Stimulated activated CD8-positive, alpha-beta memory T cell treated with anti-CD3 and anti-CD28 coated beads, Interleukin-12 subunit alpha, Interleukin-12 subunit beta, amount 100 ng/mL, for 1 hour (primary cell): ENCODE results near the gene TET2.

Experiments
- DNase-seq: peaks from one replicate; pipeline ENCODE4 v3.0.0-alpha.2; 2020; ENCODE audit warnings: low read depth

The TET2 gene

DNA sequence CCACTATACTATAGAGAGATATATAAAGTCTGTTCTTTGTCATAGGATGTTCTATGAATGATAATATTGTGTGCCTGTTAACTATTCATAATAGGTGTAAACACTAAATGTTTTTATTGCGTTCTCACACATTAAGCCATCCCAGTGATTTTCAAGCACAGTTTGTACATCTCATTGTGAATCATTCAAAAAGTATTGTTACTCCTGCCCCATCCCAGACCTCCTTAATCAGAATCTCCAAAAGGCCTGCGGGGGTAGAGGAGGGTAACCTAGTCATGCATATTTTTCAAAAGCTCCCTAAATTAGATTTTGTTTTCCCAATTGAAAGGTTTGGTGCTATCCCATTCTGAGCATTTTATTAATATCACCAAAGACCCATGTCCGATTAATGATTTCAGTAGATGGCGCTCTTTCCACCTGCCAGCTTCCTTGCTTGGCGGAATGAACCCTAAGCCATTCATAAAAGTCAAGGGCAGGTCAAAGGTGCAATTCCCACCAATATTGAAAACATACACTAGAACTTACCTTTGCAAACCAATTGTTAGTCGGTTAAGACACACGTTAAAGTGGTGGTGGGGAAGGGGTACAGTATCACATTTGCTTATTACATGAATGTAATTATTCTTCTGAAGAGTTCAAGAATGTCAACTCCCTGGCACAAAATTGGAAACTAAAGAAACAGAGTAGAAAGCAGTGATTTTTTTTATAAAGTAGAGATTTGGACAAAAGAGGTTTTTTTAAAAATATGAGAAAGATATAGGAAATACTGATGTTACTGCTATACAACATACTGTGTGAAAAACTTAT lies 5.8 kb upstream of the TET2 start:
- DNase-seq: peak; percentile 20

DNA sequence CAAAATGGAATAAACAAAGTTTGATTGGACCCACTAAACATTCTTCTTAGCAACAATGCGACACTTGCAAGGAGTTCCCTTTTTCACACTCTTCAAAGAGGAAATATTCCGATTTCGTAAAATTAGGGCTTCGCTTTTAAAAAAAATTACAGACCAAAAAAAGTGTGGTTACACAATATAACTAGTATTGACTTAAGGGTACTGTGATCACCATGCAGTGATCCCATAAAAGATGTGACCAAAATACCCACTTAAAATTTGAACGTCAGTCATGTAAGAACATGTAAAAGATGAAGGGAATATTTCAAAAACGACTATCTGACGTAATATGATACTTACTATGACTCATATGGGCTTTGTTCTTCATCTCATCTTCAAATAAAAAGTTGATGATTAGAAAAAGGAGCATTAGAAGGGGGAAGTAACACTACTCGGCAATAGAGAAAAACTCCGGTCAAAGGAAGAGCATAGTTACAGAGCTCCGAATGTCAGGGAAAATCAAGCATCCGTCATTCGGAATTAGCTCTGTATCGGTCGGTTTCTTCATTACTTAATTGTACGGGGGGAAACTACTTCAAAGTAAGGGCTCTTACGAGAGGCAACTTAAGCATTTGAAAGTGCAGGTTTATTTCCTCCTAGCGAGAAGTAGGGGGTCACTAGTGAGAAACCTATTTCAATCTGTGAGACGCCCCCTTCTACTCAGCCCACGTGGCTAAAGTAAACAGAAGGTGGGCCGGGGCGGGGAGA lies 1.3 kb upstream of the TET2 start:
- no peak for DNase-seq

DNA sequence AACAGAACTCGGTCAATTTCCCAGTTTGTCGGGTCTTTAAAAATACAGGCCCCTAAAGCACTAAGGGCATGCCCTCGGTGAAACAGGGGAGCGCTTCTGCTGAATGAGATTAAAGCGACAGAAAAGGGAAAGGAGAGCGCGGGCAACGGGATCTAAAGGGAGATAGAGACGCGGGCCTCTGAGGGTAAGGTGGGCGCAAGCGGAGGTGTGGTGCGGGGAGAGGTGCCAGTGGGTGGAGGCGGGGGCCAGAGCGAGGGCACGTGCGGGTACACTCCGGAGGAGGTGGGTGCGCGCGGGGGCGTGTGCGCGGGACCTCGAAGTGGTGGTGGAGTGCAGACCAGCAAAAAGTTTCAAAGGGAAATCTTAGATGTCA lies 787 bp upstream of the TET2 start:
- peak; percentile 9 for DNase-seq

DNA sequence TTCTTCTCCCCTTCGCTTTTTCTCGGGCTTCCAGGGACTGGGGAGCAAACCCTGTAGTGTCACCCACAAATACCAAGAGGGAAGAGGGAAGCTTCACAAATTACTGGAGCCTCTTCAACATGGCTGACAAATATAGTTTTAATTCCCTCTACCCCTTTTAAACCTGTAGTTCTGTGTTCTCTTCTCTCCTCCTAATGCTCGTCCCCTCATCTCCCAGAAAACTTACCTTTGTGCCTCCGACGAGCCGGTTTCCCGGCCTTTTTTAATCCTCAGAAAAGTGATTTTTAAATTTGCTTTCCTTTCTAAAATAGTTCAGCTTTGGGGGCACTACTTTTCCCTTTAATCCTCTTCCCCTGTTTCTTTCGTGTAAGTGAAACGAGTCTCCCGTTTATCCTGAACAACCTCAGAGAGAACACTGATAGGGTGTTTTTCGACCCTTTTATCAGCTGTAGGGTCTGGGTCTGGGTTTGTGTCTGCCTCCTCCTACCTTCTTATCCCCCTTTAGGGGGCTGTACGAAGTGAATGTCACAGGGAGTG lies 408 bp downstream of the TET2 start:
- DNase-seq: no peak

DNA sequence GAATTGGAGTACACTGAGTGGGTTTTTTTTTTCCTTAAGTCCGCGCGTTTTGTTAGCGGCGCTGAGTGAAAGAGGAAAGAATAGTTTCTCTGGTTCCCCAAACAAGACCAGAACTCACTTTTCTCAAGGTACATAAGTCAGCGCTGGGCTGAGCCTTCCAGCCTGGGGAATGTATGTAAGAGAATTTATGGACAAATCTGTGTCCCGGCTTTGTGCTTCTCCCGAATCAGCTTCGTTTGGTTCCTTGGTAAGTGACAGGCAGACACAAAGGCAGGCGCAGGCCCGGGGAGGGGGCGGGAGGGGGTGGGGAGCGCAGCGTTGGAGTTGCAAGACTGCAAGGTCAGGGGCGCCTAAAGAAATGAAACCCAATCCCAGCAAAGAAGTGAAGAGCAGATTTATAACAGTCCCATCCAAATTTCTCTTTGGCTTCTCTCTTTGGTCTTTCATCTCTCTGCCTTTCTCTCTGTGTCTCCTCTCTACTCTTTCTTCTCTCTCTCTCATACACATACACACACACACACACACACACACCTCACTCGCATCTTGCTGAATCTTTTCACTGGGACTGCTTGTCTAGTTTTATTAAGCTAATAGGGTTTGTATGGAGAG lies 981 bp downstream of the TET2 start:
- DNase-seq: no peak

DNA sequence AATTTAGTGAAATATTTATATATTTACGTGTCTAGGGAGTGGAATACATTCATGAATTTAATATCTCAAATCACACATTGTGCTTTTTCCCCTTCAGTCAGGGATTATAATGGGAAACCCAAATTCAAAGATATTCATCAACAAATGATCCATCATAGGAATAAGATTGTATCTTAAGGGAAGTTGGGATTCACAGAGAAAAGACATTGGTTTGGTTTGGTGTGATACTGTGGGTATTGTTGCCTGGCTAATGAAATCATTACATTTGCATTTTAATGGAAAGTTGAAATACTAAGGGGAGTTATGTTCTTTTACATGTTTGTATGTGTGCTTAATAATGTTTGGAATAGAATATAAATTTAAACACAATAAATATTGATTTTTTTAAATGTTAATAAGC lies 1.7 kb downstream of the TET2 start:
- DNase-seq: no peak

DNA sequence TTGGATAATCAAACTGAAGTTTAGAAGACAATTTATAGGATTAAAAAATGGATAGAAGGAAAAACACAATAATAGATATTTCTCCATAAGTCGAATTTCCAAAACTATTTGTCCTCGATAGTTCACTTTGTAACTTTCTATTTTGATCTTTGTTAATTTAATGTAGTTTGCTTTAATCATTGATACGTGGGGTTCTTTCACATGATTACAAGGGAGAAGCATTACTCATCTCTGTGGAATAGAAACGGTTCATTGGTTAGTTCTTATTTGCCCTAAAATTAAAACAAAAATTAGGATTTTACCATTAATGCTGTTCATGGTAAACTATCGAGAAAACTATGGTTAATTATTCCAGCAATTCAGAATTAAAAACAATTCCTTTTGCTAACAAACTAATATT lies 2.1 kb downstream of the TET2 start:
- no peak for DNase-seq

DNA sequence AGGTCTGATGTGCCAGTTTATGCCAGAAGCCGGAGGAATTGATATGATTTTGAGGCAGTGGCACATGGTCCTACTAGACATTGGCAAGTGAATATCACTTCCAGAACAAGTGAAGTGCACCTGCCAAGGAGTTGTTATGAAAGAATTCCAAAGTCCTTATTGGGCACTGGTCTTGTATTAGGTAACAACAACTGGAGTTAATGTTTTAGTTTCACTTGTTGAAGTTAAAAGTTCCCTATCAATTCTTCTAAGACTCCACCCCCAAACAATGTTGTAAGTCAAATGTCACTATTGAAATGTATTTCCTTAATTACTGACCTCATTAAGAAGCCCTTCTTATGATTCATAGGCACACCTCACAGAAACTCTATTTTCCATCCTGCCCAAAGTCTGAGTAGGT lies 3.1 kb downstream of the TET2 start:
- no peak for DNase-seq

DNA sequence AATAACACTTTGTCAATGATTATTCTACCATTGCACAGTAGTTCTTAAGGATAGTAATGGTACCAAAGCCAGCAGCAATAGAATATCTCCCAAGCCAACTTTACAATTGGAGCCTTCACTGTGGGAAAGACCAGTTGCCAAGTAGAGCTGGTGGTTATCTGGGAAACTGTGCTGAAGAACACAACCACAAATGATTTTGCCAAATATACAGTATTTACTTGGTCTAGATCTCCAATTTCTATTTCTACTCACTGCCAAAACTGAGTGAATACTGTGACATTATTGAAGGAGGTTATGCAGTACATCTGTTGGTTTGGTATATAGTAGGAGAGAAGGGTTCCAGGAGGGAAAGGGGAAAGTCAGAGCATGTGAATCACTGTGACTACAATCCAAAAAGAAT lies 3.8 kb downstream of the TET2 start:
- no peak for DNase-seq

DNA sequence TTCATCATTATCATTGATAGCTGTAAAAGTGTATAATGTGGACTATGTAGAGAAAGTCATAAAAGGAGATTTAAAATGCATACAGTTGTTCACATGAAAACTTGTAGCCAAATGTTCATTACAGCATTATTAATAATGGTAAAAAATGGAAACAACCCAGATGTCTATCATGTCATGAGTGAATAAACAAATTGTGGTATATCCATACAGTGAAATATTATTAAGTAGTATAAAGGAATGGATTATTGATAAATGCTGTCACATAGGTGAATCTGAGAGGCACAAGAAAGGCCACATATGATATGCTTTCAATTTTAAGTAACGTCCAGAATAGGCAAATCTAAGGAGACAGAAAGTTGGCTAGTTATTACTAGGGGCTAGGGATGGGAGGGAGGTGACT lies 7.1 kb downstream of the TET2 start:
- DNase-seq: no peak

DNA sequence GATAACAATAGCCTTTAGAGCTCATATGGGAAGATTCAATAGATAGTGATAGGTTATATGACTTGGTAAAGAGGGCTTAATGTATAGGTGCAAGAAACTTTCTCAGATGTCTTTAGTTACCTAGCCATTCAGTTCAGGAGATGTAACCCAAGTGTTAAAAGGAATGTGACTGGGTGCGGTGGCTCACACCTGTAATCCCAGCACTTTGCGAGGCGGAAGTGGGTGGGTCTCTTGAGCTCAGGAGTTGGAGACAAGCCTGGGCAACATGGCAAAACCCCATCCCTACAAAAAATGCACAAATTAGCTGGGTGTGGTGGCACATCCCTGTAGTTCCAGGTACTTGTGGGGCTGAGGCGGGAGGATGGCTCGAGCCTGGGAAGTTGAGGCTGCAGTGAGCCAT lies 7.9 kb downstream of the TET2 start:
- DNase-seq: no peak

DNA sequence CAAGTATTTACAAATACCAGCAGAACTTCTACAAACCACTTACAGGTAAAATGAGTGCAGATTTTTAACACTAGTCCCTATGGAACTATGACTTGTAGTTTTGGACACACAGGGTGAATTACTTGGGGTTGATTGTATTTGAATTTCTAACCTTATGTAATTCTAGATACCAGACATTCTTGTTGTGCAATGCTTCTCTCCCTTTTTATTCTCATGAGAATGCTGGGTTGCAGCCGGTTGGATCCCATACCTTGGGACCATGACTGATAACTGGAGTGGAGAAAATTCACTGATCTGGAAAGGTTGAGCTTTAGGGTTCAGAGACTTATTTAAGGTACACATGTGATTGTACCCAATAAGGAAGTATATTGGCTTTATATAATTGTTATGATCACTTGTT lies 8.8 kb downstream of the TET2 start:
- no peak for DNase-seq

DNA sequence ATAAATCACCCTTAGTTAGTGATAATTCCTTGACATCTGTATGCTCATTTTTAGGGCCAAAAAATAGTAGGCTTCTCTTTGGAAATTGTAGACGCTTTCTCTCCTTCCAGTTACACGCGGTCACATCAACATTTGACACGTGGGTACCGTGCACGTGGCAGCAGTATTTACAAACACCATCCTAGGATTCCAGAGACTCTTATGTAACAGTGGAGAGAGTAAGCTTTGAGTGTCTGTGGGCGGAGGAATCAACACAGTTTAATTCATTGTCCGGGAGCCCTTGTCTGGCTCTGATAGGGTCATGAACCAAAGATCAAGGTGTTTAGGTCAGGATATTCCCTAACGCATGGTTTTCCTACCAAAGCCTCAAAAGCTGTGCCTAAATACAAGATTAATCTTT lies 12.2 kb downstream of the TET2 start:
- no peak for DNase-seq

DNA sequence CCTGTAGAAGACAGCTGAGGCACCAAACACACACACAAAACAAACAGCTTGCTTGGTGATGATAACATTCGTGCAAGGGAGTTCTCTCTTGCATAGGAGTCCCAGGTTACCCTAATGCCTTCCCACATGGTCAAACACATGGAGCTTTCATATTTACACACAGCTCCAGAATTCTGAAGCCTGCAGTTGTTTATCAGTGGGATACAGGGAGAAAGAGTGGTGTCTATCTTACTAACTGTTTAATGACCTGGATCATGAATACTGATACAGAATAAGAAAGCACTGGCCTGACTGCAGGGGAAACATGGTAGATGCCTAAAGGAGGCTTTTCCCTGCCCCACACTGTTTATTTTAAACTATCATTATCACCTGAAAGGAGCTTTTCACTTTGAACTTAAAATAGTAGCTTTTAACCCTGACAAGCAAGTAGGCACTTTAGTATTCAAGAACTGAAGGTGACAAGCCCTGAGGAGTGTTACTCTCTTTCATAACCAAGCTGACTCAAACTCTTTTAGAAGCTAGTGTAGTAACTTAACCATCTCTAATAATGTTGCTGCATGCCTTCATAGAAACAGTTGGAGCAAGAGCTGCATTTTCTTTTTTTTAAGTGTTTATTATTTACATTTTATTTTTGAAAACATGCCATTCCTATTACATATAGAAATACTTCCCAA lies 15.6 kb downstream of the TET2 start:
- DNase-seq: no peak

DNA sequence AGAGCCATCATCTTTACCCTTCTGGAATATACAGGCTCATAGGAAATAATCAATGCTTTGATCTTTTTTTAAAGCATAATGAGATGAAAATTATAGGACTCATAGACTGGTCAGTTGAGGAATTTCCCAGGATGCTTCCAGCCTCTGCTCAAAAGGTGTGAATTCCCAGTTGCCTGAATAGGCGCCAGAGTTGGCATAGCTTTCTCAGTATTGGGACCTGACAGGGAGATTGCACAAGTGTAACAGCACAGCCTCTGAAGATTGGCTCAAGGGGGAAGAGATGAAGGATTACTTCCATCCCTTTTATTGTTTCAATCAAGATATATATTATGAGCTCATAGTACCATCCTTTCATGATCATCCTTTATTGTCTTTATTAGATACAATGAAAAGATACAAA lies 17.9 kb downstream of the TET2 start:
- no peak for DNase-seq

DNA sequence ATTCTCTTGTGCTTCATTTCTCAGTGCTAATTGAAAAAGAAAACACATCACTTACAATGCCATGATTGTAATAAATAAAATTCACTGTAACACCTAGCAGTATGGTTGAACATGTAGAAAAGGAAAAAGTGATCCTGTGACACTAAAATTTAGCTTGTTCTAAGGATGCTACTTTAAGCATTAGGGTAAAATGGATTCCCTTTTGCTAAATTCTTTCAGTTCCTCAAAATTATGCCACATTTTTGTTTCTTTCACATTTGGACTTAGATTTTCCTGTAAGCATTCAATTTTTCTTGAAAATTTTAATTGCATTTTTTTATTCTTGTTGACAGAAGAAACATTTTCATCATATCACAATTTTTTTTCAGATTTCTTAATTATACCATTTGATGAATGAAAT lies 19.4 kb downstream of the TET2 start:
- no peak for DNase-seq

DNA sequence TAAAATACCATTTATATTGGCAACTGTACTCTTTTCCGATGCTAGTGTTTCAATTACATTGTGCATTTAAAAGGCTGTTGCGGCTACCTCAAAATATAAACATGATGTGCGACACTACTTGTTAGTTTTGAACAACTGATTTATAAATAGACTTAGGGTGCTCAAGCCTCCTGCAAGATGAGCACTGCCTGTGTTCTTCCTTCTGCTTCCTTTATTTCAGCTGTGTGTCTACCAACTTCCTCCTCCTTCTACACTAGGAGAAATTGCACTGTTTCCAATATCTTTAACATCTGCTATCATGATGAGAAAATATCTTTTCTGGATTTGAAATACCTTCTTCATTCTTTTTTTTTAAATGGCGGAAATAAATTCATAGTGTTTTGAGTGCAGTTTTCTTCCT lies 24.0 kb downstream of the TET2 start:
- DNase-seq: no peak

DNA sequence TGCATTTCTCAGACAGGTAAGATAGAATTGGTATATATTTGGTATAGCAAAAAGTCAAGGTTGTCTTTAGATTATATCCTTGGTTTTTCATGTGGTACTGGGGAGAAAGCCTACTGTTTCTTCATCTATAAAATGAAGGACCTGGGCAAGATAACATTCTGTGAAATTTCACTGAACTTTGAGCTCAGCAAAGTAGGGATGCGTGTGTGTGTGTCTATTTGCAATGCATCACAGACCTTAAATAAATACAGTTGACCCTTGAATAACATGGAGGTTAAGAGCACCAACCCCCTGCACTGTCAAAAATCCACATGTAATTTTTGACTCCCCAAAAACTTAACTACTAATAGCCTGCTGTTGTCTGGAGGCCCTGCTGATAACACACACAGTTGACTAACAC lies 25.2 kb downstream of the TET2 start:
- no peak for DNase-seq

DNA sequence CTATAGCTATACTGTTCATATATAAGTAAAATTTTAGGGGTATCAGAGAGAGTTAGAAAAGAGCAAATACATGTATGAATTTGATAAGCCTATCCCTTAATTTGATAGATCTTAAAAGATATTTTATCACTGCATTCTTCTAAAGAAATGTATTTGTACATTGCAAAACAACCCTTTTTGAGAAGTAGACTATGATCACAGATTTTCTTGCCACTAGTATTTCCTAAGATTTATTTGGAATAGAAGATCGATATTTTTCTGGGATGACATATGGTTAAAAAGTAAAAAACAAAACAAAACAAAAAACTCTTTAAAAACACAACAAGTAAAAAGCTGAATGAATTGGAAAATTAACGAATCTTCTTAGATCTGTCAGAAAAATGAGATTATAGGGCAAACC lies 27.4 kb downstream of the TET2 start:
- no peak for DNase-seq

DNA sequence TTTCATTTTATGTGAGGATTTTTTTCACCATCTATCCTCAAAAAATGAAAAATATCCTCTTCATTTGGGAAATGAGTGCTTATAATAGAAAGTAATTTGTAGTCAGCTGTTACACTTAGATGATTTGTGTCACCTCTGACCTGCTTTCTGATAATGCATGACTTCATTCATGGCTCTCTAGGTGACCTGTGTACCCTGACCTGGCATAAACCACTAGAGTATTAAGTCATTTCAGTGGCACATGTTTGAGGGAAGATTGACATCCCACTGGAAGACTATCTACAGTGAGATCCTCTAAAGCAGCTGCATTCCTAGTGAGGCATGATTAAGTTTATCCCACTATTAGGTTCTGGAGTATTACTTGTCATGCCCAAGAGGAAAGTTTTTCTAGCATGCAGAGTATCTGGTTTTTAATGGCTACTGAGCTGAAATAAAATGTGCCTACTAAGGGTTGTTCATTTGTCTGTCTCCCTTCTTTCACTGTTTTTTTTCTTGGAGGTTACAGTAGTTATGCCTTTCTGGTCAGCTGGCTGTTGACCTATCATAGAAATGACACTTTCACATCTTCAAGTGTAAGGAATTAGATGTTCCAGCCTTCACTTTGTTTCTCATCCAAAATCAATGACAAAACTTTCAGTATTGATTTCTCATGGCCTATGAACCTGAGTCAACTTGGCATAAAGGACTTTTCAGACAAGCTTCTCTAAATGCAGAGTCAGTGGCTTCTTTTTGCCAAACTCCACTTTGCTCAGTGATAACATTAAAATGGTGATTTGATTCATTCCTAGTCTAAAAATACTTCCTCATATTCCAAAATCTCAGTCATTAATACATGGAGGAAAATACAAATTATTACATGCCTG lies 33.1 kb downstream of the TET2 start:
- no peak for DNase-seq

DNA sequence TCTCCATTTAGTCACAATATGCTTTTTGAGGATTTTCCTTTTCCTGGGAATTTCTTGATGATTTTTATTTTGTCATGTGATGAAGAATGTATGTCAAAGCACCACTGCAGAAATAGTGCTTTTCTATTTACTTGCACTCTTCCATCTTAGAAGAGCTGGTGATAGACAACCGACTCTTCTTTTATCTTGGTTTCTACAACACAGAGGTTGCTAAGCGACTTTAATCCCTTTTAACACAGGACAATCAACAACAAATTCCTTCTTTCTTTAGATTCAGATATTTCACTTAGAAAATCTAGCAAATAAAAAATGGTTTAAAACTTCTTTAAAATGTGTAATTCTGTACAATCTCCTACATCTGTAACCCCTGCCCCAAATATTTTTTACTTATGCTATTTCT lies 34.6 kb downstream of the TET2 start:
- DNase-seq: no peak

DNA sequence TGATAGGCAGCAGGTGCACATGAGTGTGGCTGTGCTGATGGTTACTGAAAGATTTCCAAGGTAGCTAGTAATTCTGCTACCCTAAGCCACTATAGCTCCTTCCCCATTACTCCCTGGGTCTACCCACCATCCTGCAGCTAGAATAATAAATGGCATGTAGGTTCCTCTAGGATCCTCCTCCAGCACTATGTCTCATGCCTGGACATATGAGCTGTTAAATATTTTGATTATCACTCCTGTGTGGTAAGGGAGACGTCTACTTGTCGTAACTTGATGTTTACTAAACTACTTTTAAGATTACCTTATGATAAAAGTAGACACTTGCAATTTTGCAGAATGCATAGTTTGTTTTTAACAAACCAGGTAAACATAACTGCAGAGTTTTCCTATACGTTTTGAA lies 35.5 kb downstream of the TET2 start:
- no peak for DNase-seq
